Vagina (tissue), 2 donors: Measurements from ENCODE around the gene RIIAD1.

Experiments
- CTCF ChIP-seq, 3 experiments: fragments of 450-650 bp in 2 of 3; fragments of 200-600 bp in 1 of 3; sonication (generic) in 1 of 3; IDR thresholded peaks; one replicate each; pipeline ENCODE4 v1.5.1; 2017 to 2019; ENCODE audit warnings: antibody characterized with exemption in 3 of 3, mild to moderate bottlenecking in 2 of 3, moderate library complexity in 2 of 3
- POLR2AphosphoS5 ChIP-seq, 2 donors: sonication (generic); formaldehyde crosslinking; IDR thresholded peaks; one replicate each; pipeline ENCODE4 v1.9.0; 2017; ENCODE audit warnings: antibody characterized with exemption in 2 of 2, mild to moderate bottlenecking in 2 of 2, low read depth in 1 of 2; ENCODE audit not compliant: insufficient read depth in 1 of 2

- TF ChIP-seq CTCF (IDR thresholded peaks at IDR 0.05) (no peak), POLR2AphosphoS5 (IDR thresholded peaks at IDR 0.05; ENCODE audit: insufficient read depth in 1 of 2, low read depth in 1 of 2) (no peak)
These were observed 34.8 kb upstream of the RIIAD1 start for GRCh38 chr1:151686561-151686960.
